HEK293 (cell line): ENCODE results near the gene CHMP6.

Experiments
- CTCF ChIA-PET: fragments of 350-600 bp; formaldehyde crosslinking; extraction: SDS; loops from one replicate; lab custom pipeline; 2021; ENCODE audit warnings: antibody characterized with exemption; lab: Yijun Ruan, JAX
- POLR2A ChIA-PET: fragments of 300-600 bp; formaldehyde crosslinking; extraction: SDS; loops from one replicate; lab custom pipeline; 2020; ENCODE audit warnings: antibody characterized with exemption, inconsistent platforms; lab: Yijun Ruan, JAX
- H3K27ac ChIP-seq: fragments of 200-500 bp; sonication (Bioruptor generic); 2 replicates; pipeline ENCODE4 v1.5.1; 2014; ENCODE audit warnings: low read depth, low read length, control low read depth, inconsistent platforms; ENCODE audit errors: extremely low read depth
- H3K36me3 ChIP-seq, 2 experiments: fragments of 200-500 bp in 1 of 2; sonication (Bioruptor generic) in 1 of 2; 1 replicate in 1 of 2; 2 replicates in 1 of 2; pipeline ENCODE4 v1.5.1; 2014 to 2017; ENCODE audit warnings: inconsistent platforms in 2 of 2, low read length in 2 of 2; ENCODE audit not compliant: control insufficient read depth in 2 of 2, insufficient read depth in 1 of 2
- H3K4me1 ChIP-seq: fragments of 200-500 bp; sonication (Bioruptor generic); 2 replicates; pipeline ENCODE4 v1.5.1; 2014; ENCODE audit warnings: mild to moderate bottlenecking, low read length, inconsistent platforms; ENCODE audit not compliant: control insufficient read depth, insufficient read depth
- H3K4me3 ChIP-seq: 2 replicates; pipeline ENCODE4 v1.5.1; 2011; ENCODE audit warnings: low read depth, mild to moderate bottlenecking, control low read depth, low read length, moderate library complexity
- H3K9me3 ChIP-seq: fragments of 200-500 bp; sonication (Bioruptor generic); 2 replicates; pipeline ENCODE4 v1.5.1; 2014; ENCODE audit warnings: low read depth, low read length, inconsistent platforms; ENCODE audit not compliant: control insufficient read depth, insufficient read depth
- KLF8 ChIP-seq: fragments of 450-650 bp; formaldehyde crosslinking; IDR thresholded peaks from 2 replicates; pipeline ENCODE4 v1.5.1; 2016; ENCODE audit warnings: missing biosample characterization, missing genetic modification characterization
- MEIS1 ChIP-seq: sonication (generic); formaldehyde crosslinking; IDR thresholded peaks from 2 replicates; pipeline ENCODE4 v1.8.1; 2022; ENCODE audit warnings: missing genetic modification reagents, mild to moderate bottlenecking, borderline replicate concordance
- OSR2 ChIP-seq: fragments of 450-650 bp; formaldehyde crosslinking; IDR thresholded peaks from 2 replicates; pipeline ENCODE4 v1.5.1; 2016; ENCODE audit warnings: missing biosample characterization, missing genetic modification characterization
- PRDM4 ChIP-seq: fragments of 450-650 bp; formaldehyde crosslinking; IDR thresholded peaks from 2 replicates; pipeline ENCODE4 v1.5.1; 2017; ENCODE audit warnings: missing biosample characterization, missing genetic modification characterization
- REST ChIP-seq: fragments of 450-650 bp; formaldehyde crosslinking; IDR thresholded peaks from 2 replicates; pipeline ENCODE4 v1.5.1; 2016; ENCODE audit warnings: missing biosample characterization, missing genetic modification characterization
- SP2 ChIP-seq: fragments of 450-650 bp; formaldehyde crosslinking; IDR thresholded peaks from 2 replicates; pipeline ENCODE4 v1.5.1; 2016; ENCODE audit warnings: missing biosample characterization, missing genetic modification characterization
- SP7 ChIP-seq: fragments of 450-650 bp; formaldehyde crosslinking; IDR thresholded peaks from 2 replicates; pipeline ENCODE4 v1.5.1; 2016; ENCODE audit warnings: missing biosample characterization, missing genetic modification characterization
- YY1 ChIP-seq: fragments of 450-650 bp; formaldehyde crosslinking; IDR thresholded peaks from 2 replicates; pipeline ENCODE4 v1.5.1; 2018; ENCODE audit warnings: missing biosample characterization, missing genetic modification characterization
- ZBTB17 ChIP-seq: fragments of 450-650 bp; formaldehyde crosslinking; IDR thresholded peaks from 2 replicates; pipeline ENCODE4 v1.5.1; 2016; ENCODE audit warnings: missing biosample characterization, missing genetic modification characterization
- ZFP3 ChIP-seq: fragments of 450-650 bp; formaldehyde crosslinking; IDR thresholded peaks from 2 replicates; pipeline ENCODE4 v1.5.1; 2016; ENCODE audit warnings: low read depth, missing biosample characterization, missing genetic modification characterization
- ZIC2 ChIP-seq: fragments of 450-650 bp; formaldehyde crosslinking; IDR thresholded peaks from 2 replicates; pipeline ENCODE4 v1.5.1; 2016; ENCODE audit warnings: missing biosample characterization, missing genetic modification characterization
- ZNF19 ChIP-seq: fragments of 450-650 bp; formaldehyde crosslinking; IDR thresholded peaks from 2 replicates; pipeline ENCODE4; 2016; ENCODE audit warnings: missing biosample characterization, missing genetic modification characterization, low read depth
- ZNF266 ChIP-seq: fragments of 450-650 bp; formaldehyde crosslinking; IDR thresholded peaks from 2 replicates; pipeline ENCODE4 v1.5.1; 2016; ENCODE audit warnings: missing biosample characterization, missing genetic modification characterization, low read depth
- ZNF362 ChIP-seq: fragments of 450-650 bp; formaldehyde crosslinking; IDR thresholded peaks from 2 replicates; pipeline ENCODE4 v1.5.1; 2016; ENCODE audit warnings: missing biosample characterization, missing genetic modification characterization
- ZNF501 ChIP-seq: fragments of 450-650 bp; formaldehyde crosslinking; IDR thresholded peaks from 2 replicates; pipeline ENCODE4 v1.5.1; 2016; ENCODE audit warnings: missing biosample characterization, missing genetic modification characterization
- ZNF658 ChIP-seq: fragments of 450-650 bp; formaldehyde crosslinking; IDR thresholded peaks from 2 replicates; pipeline ENCODE4; 2016; ENCODE audit warnings: missing biosample characterization, missing genetic modification characterization
- ZNF777 ChIP-seq: fragments of 450-650 bp; formaldehyde crosslinking; IDR thresholded peaks from 2 replicates; pipeline ENCODE4 v1.5.1; 2017; ENCODE audit warnings: missing biosample characterization, missing genetic modification characterization, borderline replicate concordance

CHMP6 gene

GRCh38 chr17:80986816-80987475 lies 4.7 kb upstream of the CHMP6 start:
- TF ChIP-seq ZIC2 (tag by site-specific recombination): peak; percentile 74
- no peak for TF ChIP-seq PRDM4 (tag by site-specific recombination)
- POLR2A ChIA-PET: no interaction called here
- Histone ChIP-seq H3K36me3 (no peaks in the 10 kb centered on the region), H3K27ac (no peak overlapping the region), H3K4me3 (no peak overlapping the region), H3K9me3 (no peaks in the 10 kb centered on the region), H3K4me1 (no peaks in the 10 kb centered on the region)
- CTCF ChIA-PET: interaction anchor here (0.7 to 1.7 kb wide), 2 partner anchors 37 to 1079 kb away, joined by 3 to 6 read pairs; no protein-coding TSS in a partner anchor

GRCh38 chr17:80987941-80988461 lies 3.6 kb upstream of the CHMP6 start:
- POLR2A ChIA-PET: interaction anchor here (0.7 kb wide), 1 partner anchor 10 kb away, joined by 3 read pairs; no protein-coding TSS in a partner anchor
- no peak overlapping the region for H3K27ac ChIP-seq
- H3K4me3 ChIP-seq: no peak overlapping the region

GRCh38 chr17:80989586-80989913 lies 2.1 kb upstream of the CHMP6 start:
- H3K27ac ChIP-seq: no peak overlapping the region
- no peaks in the 10 kb centered on the region for H3K36me3 ChIP-seq
- ChIA-PET CTCF (interaction anchor here (0.5 to 1.8 kb wide), 14 partner anchors 30 to 581 kb away, joined by 3 to 17 read pairs (median 4); partner anchors contain the start of gene BAIAP2), POLR2A (no interaction called here)
- peaks cover 2% of the 10 kb centered on the region; the same call in 1 of the 2 replicates for H3K4me1 ChIP-seq
- H3K9me3 ChIP-seq: no peaks in the 10 kb centered on the region
- no peak for TF ChIP-seq MEIS1 (CRISPR knock-in tag)
- TF ChIP-seq, all 188 proteins: peak for 0
- no peak overlapping the region for H3K4me3 ChIP-seq

More at GRCh38 chr17:80987941-80988461, 3.6 kb upstream of the CHMP6 start:
- H3K9me3 ChIP-seq: no peaks in the 10 kb centered on the region
- H3K36me3 ChIP-seq: no peaks in the 10 kb centered on the region
- CTCF ChIA-PET: interaction anchor here (0.7 to 1.8 kb wide), 5 partner anchors 9 to 596 kb away, joined by 3 to 17 read pairs (median 6); no protein-coding TSS in a partner anchor
- TF ChIP-seq REST (tag by site-specific recombination) (no peak), SP2 (tag by site-specific recombination) (peak; percentile 12; the same call in 1 of the 2 replicates), ZIC2 (tag by site-specific recombination) (peak; percentile 34; the same call in 1 of the 2 replicates)
- peaks cover 1% of the 10 kb centered on the region; the same call in 1 of the 2 replicates for H3K4me1 ChIP-seq

- peak overlapping the region; percentile 63; the same call in 1 of the 2 replicates for H3K27ac ChIP-seq
- ChIA-PET POLR2A (interaction anchor here (1.2 kb wide), 1 partner anchor 45 kb away, joined by 4 read pairs; no protein-coding TSS in a partner anchor), CTCF (interaction anchor here (0.7 to 2.7 kb wide), 3 partner anchors 107 to 516 kb away, joined by 3 to 14 read pairs (median 10); no protein-coding TSS in a partner anchor)
- peaks cover 0 to 11% of the 10 kb centered on the region in 2 experiments; a peak in 2 of 3 replicates for H3K36me3 ChIP-seq
- peaks cover 2% of the 10 kb centered on the region; the same call in 1 of the 2 replicates for H3K4me1 ChIP-seq
- H3K9me3 ChIP-seq: no peaks in the 10 kb centered on the region
- H3K4me3 ChIP-seq: peak overlapping the region; percentile 63
- TF ChIP-seq ZBTB17 (tag by site-specific recombination) (0 out of 2 replicates have a peak, but pooled peaks have one; percentile 44), ZNF777 (tag by site-specific recombination) (no peak), SP7 (tag by site-specific recombination) (no peak; the same call in 1 of the 2 replicates), YY1 (tag by site-specific recombination) (no peak), KLF8 (tag by site-specific recombination) (no peak), ZNF658 (tag by site-specific recombination) (no peak), OSR2 (tag by site-specific recombination) (no peak), ZNF19 (no peak), ZNF362 (tag by site-specific recombination) (peak; percentile 93), ZNF501 (no peak), ZFP3 (tag by site-specific recombination) (no peak), ZNF266 (tag by site-specific recombination) (no peak)
Observed at GRCh38 chr17:80990921-80991644, 558 bp upstream of the CHMP6 start.
